ENCODE measurements around the gene RTN4R.

RTN4R gene

GRCh38 chr22:20242393-20243175 is 25.5 kb downstream of the RTN4R start:
- DNase-seq (ENCODE audit: low read depth), result no peak

- DNase-seq (ENCODE audit: low read depth), result no peak
Observed at GRCh38 chr22:20241579-20242392, 26.3 kb downstream of the RTN4R start.

GRCh38 chr22:20240900-20241299 is 27.2 kb downstream of the RTN4R start:
- no peak for DNase-seq (ENCODE audit: low read depth)

- no peak for DNase-seq (ENCODE audit: low read depth)
Observed at GRCh38 chr22:20240447-20240764, 27.7 kb downstream of the RTN4R start.

GRCh38 chr22:20239676-20240446 is 28.3 kb downstream of the RTN4R start:
- no peak for DNase-seq (ENCODE audit: low read depth)

GRCh38 chr22:20238901-20239675 is 29.0 kb downstream of the RTN4R start:
- no peak for DNase-seq (ENCODE audit: low read depth)

GRCh38 chr22:20238536-20238900 is 29.6 kb downstream of the RTN4R start:
- DNase-seq (ENCODE audit: low read depth), result no peak

- DNase-seq (ENCODE audit: low read depth), result no peak
Observed at GRCh38 chr22:20237480-20238440, 30.4 kb downstream of the RTN4R start.

GRCh38 chr22:20236052-20236717 is 31.9 kb downstream of the RTN4R start:
- no peak for DNase-seq (ENCODE audit: low read depth)

- no peak for DNase-seq (ENCODE audit: low read depth)
Observed at GRCh38 chr22:20235389-20235991, 32.6 kb downstream of the RTN4R start.

GRCh38 chr22:20234760-20235388 is 33.2 kb downstream of the RTN4R start:
- no peak for DNase-seq (ENCODE audit: low read depth)

- DNase-seq (ENCODE audit: low read depth), result no peak
Observed at GRCh38 chr22:20234314-20234682, 33.8 kb downstream of the RTN4R start.

GRCh38 chr22:20233351-20234313 is 34.5 kb downstream of the RTN4R start:
- DNase-seq (ENCODE audit: low read depth), result no peak

GRCh38 chr22:20232781-20233180 is 35.3 kb downstream of the RTN4R start:
- no peak for DNase-seq (ENCODE audit: low read depth)

- no peak for DNase-seq (ENCODE audit: low read depth)
Observed at GRCh38 chr22:20232237-20232598, 35.9 kb downstream of the RTN4R start.

- DNase-seq (ENCODE audit: low read depth), result no peak
Observed at GRCh38 chr22:20231514-20232236, 36.4 kb downstream of the RTN4R start.

GRCh38 chr22:20230777-20231420 is 37.2 kb downstream of the RTN4R start:
- no peak for DNase-seq (ENCODE audit: low read depth)

Data from HS-27A (cell line).